Measurements from ENCODE around the gene F8. TPM values are rescaled to one million over a fixed set of nuclear protein-coding genes. Genes with fewer than 3 reads are reported as not detected.

F8 gene
- total RNA-seq, 6 donors from 2014 or later = 4.3 to 47.1 (median 21.7) TPM

- no peaks in the 10 kb centered on the region for H3K4me1 ChIP-seq
- H3K27me3 ChIP-seq = no peaks in the 10 kb centered on the region
- no peaks in the 10 kb centered on the region for H3K9me3 ChIP-seq
- ATAC-seq (ENCODE audit: low FRiP score in 2 of 2) = no peak
- no peak overlapping the region for H3K4me3 ChIP-seq
- TF ChIP-seq POLR2AphosphoS5 (IDR thresholded peaks at IDR 0.05) (no peak), CTCF (IDR thresholded peaks at IDR 0.05) (no peak), POLR2A (IDR thresholded peaks at IDR 0.05) (no peak), EP300 (IDR thresholded peaks at IDR 0.05) (no peak)
- no peak for DNase-seq
- no peaks in the 10 kb centered on the region for H3K36me3 ChIP-seq
- no peak overlapping the region for H3K27ac ChIP-seq
- WGBS, 2 donors = 88% methylated on average over 2 of the region's 2 CpGs
These were observed 17.3 kb downstream of the F8 start for GRCh38 chrX:155005190-155005589.

- 81 to 82% methylated on average over 4 of the region's 4 CpGs for WGBS, 2 donors
- no peaks in the 10 kb centered on the region for H3K27me3 ChIP-seq
- no peak overlapping the region for H3K27ac ChIP-seq
- no peak overlapping the region for H3K4me3 ChIP-seq
- TF ChIP-seq EP300 (IDR thresholded peaks at IDR 0.05) = no peak
- TF ChIP-seq CTCF (IDR thresholded peaks at IDR 0.05) = no peak
- no peak for TF ChIP-seq POLR2AphosphoS5 (IDR thresholded peaks at IDR 0.05)
- no peak for TF ChIP-seq POLR2A (IDR thresholded peaks at IDR 0.05)
- no peaks in the 10 kb centered on the region for H3K4me1 ChIP-seq
- no peak for DNase-seq
- no peaks in the 10 kb centered on the region for H3K9me3 ChIP-seq
- H3K36me3 ChIP-seq = no peaks in the 10 kb centered on the region
- no peak for ATAC-seq (ENCODE audit: low FRiP score in 2 of 2)
These were observed 20.6 kb downstream of the F8 start for GRCh38 chrX:155001873-155002272.

- Histone ChIP-seq H3K27me3 (no peaks in the 10 kb centered on the region), H3K9me3 (no peaks in the 10 kb centered on the region), H3K36me3 (no peaks in the 10 kb centered on the region), H3K4me1 (no peaks in the 10 kb centered on the region), H3K4me3 (no peak overlapping the region), H3K27ac (no peak overlapping the region)
- ATAC-seq (ENCODE audit: low FRiP score in 2 of 2) (no peak), DNase-seq (no peak)
- TF ChIP-seq EP300 (IDR thresholded peaks at IDR 0.05) (no peak), POLR2AphosphoS5 (IDR thresholded peaks at IDR 0.05) (no peak), CTCF (IDR thresholded peaks at IDR 0.05) (no peak), POLR2A (IDR thresholded peaks at IDR 0.05) (no peak)
- 56 to 73% methylated on average over 1 of the region's 1 CpG for WGBS, 2 donors
These were observed 21.7 kb downstream of the F8 start for GRCh38 chrX:155000841-155001240.

GRCh38 chrX:154998204-154998880 is 24.2 kb downstream of the F8 start:
- TF ChIP-seq POLR2A (IDR thresholded peaks at IDR 0.05) = no peak
- no peak for TF ChIP-seq POLR2AphosphoS5 (IDR thresholded peaks at IDR 0.05)
- TF ChIP-seq EP300 (IDR thresholded peaks at IDR 0.05) = no peak
- no peak for TF ChIP-seq CTCF (IDR thresholded peaks at IDR 0.05)
- WGBS, 2 donors = 74 to 85% methylated on average over 1 of the region's 1 CpG
- H3K4me1 ChIP-seq = no peaks in the 10 kb centered on the region
- H3K9me3 ChIP-seq = no peaks in the 10 kb centered on the region
- DNase-seq = no peak
- no peaks in the 10 kb centered on the region for H3K27me3 ChIP-seq
- no peak overlapping the region for H3K4me3 ChIP-seq
- no peaks in the 10 kb centered on the region for H3K36me3 ChIP-seq
- no peak overlapping the region for H3K27ac ChIP-seq
- ATAC-seq (ENCODE audit: low FRiP score in 2 of 2) = no peak

GRCh38 chrX:154991476-154991875 is 31.0 kb downstream of the F8 start:
- DNase-seq (no peak), ATAC-seq (ENCODE audit: low FRiP score in 2 of 2) (no peak)
- Histone ChIP-seq H3K27me3 (no peaks in the 10 kb centered on the region), H3K27ac (no peak overlapping the region), H3K4me1 (no peaks in the 10 kb centered on the region), H3K36me3 (no peaks in the 10 kb centered on the region), H3K4me3 (no peak overlapping the region), H3K9me3 (no peaks in the 10 kb centered on the region)
- WGBS, 2 donors = 93 to 94% methylated on average over 1 of the region's 1 CpG
- TF ChIP-seq CTCF (IDR thresholded peaks at IDR 0.05) (no peak), EP300 (IDR thresholded peaks at IDR 0.05) (no peak), POLR2A (IDR thresholded peaks at IDR 0.05) (no peak), POLR2AphosphoS5 (IDR thresholded peaks at IDR 0.05) (no peak)
